ENCODE results near the gene LCOR. TPM values are rescaled to one million over a fixed set of nuclear protein-coding genes. Genes with fewer than 3 reads are reported as not detected.

Gene LCOR
- total and polyA plus RNA-seq, 9 of the 15 experiments (the other 6 are each of a cell fraction or from before 2014, with no cell fraction given) = 3.6 to 25.2 (median 14.4) TPM

DNA sequence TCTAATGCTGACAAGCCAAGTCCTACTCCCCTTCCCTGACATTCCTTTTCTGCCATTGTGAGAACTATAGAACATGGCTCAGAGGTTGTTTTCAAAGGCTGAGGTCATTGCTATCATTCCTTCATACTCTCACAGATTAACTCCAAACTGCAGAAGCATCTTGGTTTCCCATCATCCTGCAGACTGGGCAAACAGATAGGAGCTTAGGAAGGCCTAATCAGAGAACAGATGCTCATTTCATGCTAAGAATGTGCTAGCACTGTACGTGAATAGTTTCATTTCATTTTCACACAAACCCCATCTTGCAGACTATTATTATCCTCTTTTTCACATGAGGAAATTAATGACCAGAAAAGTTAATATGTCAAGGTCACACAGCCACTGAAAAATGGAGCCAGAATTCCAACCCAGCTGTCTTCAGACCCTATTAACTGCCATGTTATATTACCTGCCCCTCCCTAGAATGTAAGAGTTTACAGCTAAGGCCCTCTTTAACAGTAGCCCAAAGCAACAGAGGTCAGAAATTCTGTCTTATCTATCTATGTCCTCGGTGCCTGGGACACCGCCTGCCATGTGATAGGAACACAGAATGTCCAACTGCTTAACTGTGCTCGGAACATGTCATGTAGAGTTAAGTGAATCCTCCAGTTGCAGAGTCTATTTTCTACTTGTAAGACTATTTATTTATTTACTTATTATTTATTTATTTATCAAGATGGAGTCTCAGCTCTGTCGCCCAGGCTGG lies 2.9 kb upstream of the LCOR start (continued):
- TF ChIP-seq ZBTB40 (IDR thresholded peaks at IDR 0.05) (no peak), ZBTB40 (CRISPR knock-in tag; IDR thresholded peaks at IDR 0.05) (no peak), PBX2 (CRISPR knock-in tag; IDR thresholded peaks at IDR 0.05; ENCODE audit: low read depth) (no peak), PBX2 (tag; conservative IDR thresholded peaks at IDR 0.05; ENCODE audit: low read depth) (no peak), ZNF644 (tag; IDR thresholded peaks at IDR 0.05; ENCODE audit: low read depth) (no peak), ZBTB12 (CRISPR knock-in tag; IDR thresholded peaks at IDR 0.05) (no peak), E2F5 (CRISPR knock-in tag; IDR thresholded peaks at IDR 0.05) (no peak), ZNF695 (CRISPR knock-in tag; IDR thresholded peaks at IDR 0.05) (no peak), ERF (CRISPR knock-in tag; IDR thresholded peaks at IDR 0.05) (no peak), GABPB2 (CRISPR knock-in tag; conservative IDR thresholded peaks at IDR 0.05) (no peak)
